ENCODE measurements around the gene GGA1.

GRCh38 chr22:37635157-37635556 is 26.5 kb downstream of the GGA1 start:
- TF ChIP-seq CTCF (IDR thresholded peaks at IDR 0.05) (no peak), POLR2A (IDR thresholded peaks at IDR 0.05) (no peak)

Measured in heart left ventricle (tissue), 13 donors.